CD4-positive, alpha-beta T cell (primary cell): ENCODE measurements around the gene MITF. TPM values are rescaled to one million over a fixed set of nuclear protein-coding genes. Genes with fewer than 3 reads are reported as not detected.

Experiments used
- ATAC-seq: fragments of 200-7000 bp; cut with Tn5 transposase; one replicate; pipeline ENCODE4 v1.10.0; 2022; ENCODE audit warnings: mild to moderate bottlenecking; ENCODE audit not compliant: poor library complexity
- CTCF ChIA-PET: fragments of 350-600 bp; sonication (Branson Sonifier 250); formaldehyde crosslinking; loops from one replicate; lab custom pipeline; 2021; ENCODE audit warnings: antibody characterized with exemption, inconsistent platforms; lab: Charles Lee
- POLR2A ChIA-PET: fragments of 350-600 bp; sonication (Branson Sonifier 250); formaldehyde crosslinking; loops from one replicate; lab custom pipeline; 2021; ENCODE audit warnings: antibody characterized with exemption, inconsistent platforms; lab: Charles Lee
- DNase-seq, 14 experiments: peaks; one replicate each; pipeline ENCODE4 v3.0.0-alpha.2; 2013 to 2020; ENCODE audit warnings: mixed read lengths in 2 of 14
- H3K27ac ChIP-seq, 2 donors: one replicate each; pipeline versions ENCODE4 v1.5.1 to v1.7.0; 2013; ENCODE audit warnings: low read length in 2 of 2, low read depth in 1 of 2, mild to moderate bottlenecking in 1 of 2
- H3K27me3 ChIP-seq, 2 experiments: 1 replicate in 1 of 2; 2 replicates in 1 of 2; pipeline versions ENCODE4 v1.6.1 to v1.7.0; 2013; ENCODE audit warnings: low read length in 2 of 2, control low read depth in 1 of 2, mild to moderate bottlenecking in 1 of 2, moderate library complexity in 1 of 2; ENCODE audit not compliant: insufficient read depth in 2 of 2, control insufficient read depth in 1 of 2
- H3K36me3 ChIP-seq: one replicate; pipeline ENCODE4 v1.6.1; 2013; ENCODE audit warnings: low read length, control low read depth; ENCODE audit not compliant: insufficient read depth
- H3K4me1 ChIP-seq: one replicate; pipeline ENCODE4 v1.6.1; 2013; ENCODE audit warnings: low read length, control low read depth; ENCODE audit not compliant: insufficient read depth
- H3K4me3 ChIP-seq: one replicate; pipeline ENCODE4 v1.5.1; 2013; ENCODE audit warnings: mild to moderate bottlenecking, low read length, moderate library complexity
- H3K9me3 ChIP-seq, 2 experiments: 1 replicate in 1 of 2; 2 replicates in 1 of 2; pipeline versions ENCODE4 v1.6.1 to v1.7.0; 2013; ENCODE audit warnings: low read length in 2 of 2, mild to moderate bottlenecking in 2 of 2, control low read depth in 1 of 2, moderate library complexity in 1 of 2; ENCODE audit not compliant: control insufficient read depth in 1 of 2, insufficient read depth in 1 of 2
- H3K27ac Mint-ChIP-seq: one replicate; pipeline ENCODE4 v1.8.0; 2020; ENCODE audit warnings: mixed read lengths
- H3K27me3 Mint-ChIP-seq: one replicate; pipeline ENCODE4 v1.8.0; 2021; ENCODE audit warnings: mixed read lengths
- H3K36me3 Mint-ChIP-seq: one replicate; pipeline ENCODE4 v1.8.0; 2021; ENCODE audit warnings: low read depth, mixed read lengths
- H3K4me1 Mint-ChIP-seq: one replicate; pipeline ENCODE4 v1.8.0; 2021; ENCODE audit warnings: low read depth, mixed read lengths
- H3K4me3 Mint-ChIP-seq: one replicate; pipeline ENCODE4 v1.8.0; 2020; ENCODE audit warnings: mild to moderate bottlenecking, mixed read lengths
- H3K9me3 Mint-ChIP-seq: one replicate; pipeline ENCODE4 v1.8.0; 2020; ENCODE audit warnings: mixed read lengths
- CTCF ChIP-seq: fragments of 200-600 bp; IDR thresholded peaks from one replicate; pipeline ENCODE4 v1.8.0; 2022; ENCODE audit warnings: antibody characterized with exemption, mild to moderate bottlenecking
- intact Hi-C, 2 experiments: fragments of 100-400 bp; cut with DNase I in 1 of 2; cut with micrococcal nuclease in 1 of 2; formaldehyde crosslinking; loops; one replicate each; pipeline versions ENCODE4 v1.15.1 to v1.9.0; 2023 to 2025; cut with DNase I, micrococcal nuclease
- total RNA-seq, 174 experiments: library from RNA in 2 of 174; stranded (reverse) in 2 of 174; gene quantifications; one replicate each; pipeline ENCODE4 v1.2.3 and lab custom pipeline; 2021 to 2026

Gene MITF
- total RNA-seq, 2 experiments from 2014 or later = not detected

- DNase-seq (no peak), ATAC-seq (no peak)
- Mint-ChIP-seq H3K27me3 (no peaks in the 10 kb centered on the region), H3K4me3 (no peak overlapping the region), H3K27ac (no peak overlapping the region), H3K4me1 (no peaks in the 10 kb centered on the region), H3K9me3 (no peaks in the 10 kb centered on the region), H3K36me3 (no peaks in the 10 kb centered on the region)
- TF ChIP-seq CTCF = no peak
- H3K27me3 ChIP-seq = no peaks in the 10 kb centered on the region
- intact Hi-C loops = no loop called here
- ChIA-PET POLR2A (no interaction called here), CTCF (no interaction called here)
- H3K4me3 ChIP-seq = no peak overlapping the region
- no peak overlapping the region for H3K27ac ChIP-seq
- no peaks in the 10 kb centered on the region for H3K36me3 ChIP-seq
- H3K9me3 ChIP-seq = no peaks in the 10 kb centered on the region
- no peaks in the 10 kb centered on the region for H3K4me1 ChIP-seq
These were observed 133.6 kb downstream of the MITF start for GRCh38 chr3:69872783-69873378.

- Mint-ChIP-seq H3K27ac (no peak overlapping the region), H3K4me1 (no peaks in the 10 kb centered on the region), H3K36me3 (no peaks in the 10 kb centered on the region), H3K27me3 (no peaks in the 10 kb centered on the region), H3K9me3 (no peaks in the 10 kb centered on the region), H3K4me3 (no peak overlapping the region)
- no peaks in the 10 kb centered on the region for H3K27me3 ChIP-seq
- H3K9me3 ChIP-seq = peaks cover 0 to 4% of the 10 kb centered on the region in 2 experiments
- intact Hi-C loops = no loop called here
- ChIA-PET POLR2A (no interaction called here), CTCF (no interaction called here)
- no peak for DNase-seq
- no peak overlapping the region for H3K4me3 ChIP-seq
- ATAC-seq = no peak
- no peak for TF ChIP-seq CTCF
- H3K4me1 ChIP-seq = no peaks in the 10 kb centered on the region
- H3K27ac ChIP-seq = no peak overlapping the region
- H3K36me3 ChIP-seq = no peaks in the 10 kb centered on the region
These were observed 136.8 kb downstream of the MITF start for GRCh38 chr3:69876073-69876472.

GRCh38 chr3:69878254-69878653 lies 139.0 kb downstream of the MITF start:
- POLR2A ChIA-PET = no interaction called here

More at GRCh38 chr3:69878254-69878653, 139.0 kb downstream of the MITF start:
- H3K27ac Mint-ChIP-seq = no peak overlapping the region
- intact Hi-C loops = no loop called here
- H3K4me3 Mint-ChIP-seq = no peak overlapping the region
- H3K9me3 Mint-ChIP-seq = no peaks in the 10 kb centered on the region
- H3K4me3 ChIP-seq = no peak overlapping the region
- H3K36me3 Mint-ChIP-seq = no peaks in the 10 kb centered on the region
- DNase-seq (no peak), ATAC-seq (no peak)
- H3K4me1 ChIP-seq = no peaks in the 10 kb centered on the region
- H3K27ac ChIP-seq = no peak overlapping the region
- no peaks in the 10 kb centered on the region for H3K27me3 Mint-ChIP-seq
- H3K4me1 Mint-ChIP-seq = no peaks in the 10 kb centered on the region
- CTCF ChIA-PET = no interaction called here
- no peaks in the 10 kb centered on the region for H3K36me3 ChIP-seq
- no peak for TF ChIP-seq CTCF
- no peaks in the 10 kb centered on the region for H3K27me3 ChIP-seq
- H3K9me3 ChIP-seq = peaks cover 0 to 4% of the 10 kb centered on the region in 2 experiments
